ENCODE data around the gene MISP.
A peak's percentile ranks its signal among the peaks of the same experiment; 100 is the strongest.

The MISP gene

GRCh38 chr19:778910-779653, 28.2 kb downstream of the MISP start:
- peak; percentile 92 for DNase-seq

- no peak for DNase-seq
Observed at GRCh38 chr19:780935-781334, 30.0 kb downstream of the MISP start.

GRCh38 chr19:781800-782184, 30.9 kb downstream of the MISP start:
- DNase-seq: no peak

- DNase-seq: peak; percentile 74
Observed at GRCh38 chr19:782185-782877, 31.4 kb downstream of the MISP start.

GRCh38 chr19:782878-783668, 32.2 kb downstream of the MISP start:
- no peak for DNase-seq

- DNase-seq: no peak
Observed at GRCh38 chr19:784541-784940, 33.6 kb downstream of the MISP start.

- DNase-seq: no peak
Observed at GRCh38 chr19:787536-787935, 36.6 kb downstream of the MISP start.

- DNase-seq: no peak
Observed at GRCh38 chr19:788686-788982, 37.7 kb downstream of the MISP start.

- peak; percentile 27 for DNase-seq
Observed at GRCh38 chr19:788983-789700, 38.2 kb downstream of the MISP start.

- DNase-seq: no peak
Observed at GRCh38 chr19:789701-790060, 38.8 kb downstream of the MISP start.

- DNase-seq: no peak
Observed at GRCh38 chr19:791007-791566, 40.2 kb downstream of the MISP start.

GRCh38 chr19:791567-792305, 40.8 kb downstream of the MISP start:
- no peak for DNase-seq

GRCh38 chr19:792306-792885, 41.5 kb downstream of the MISP start:
- no peak for DNase-seq

GRCh38 chr19:793806-794205, 42.9 kb downstream of the MISP start:
- DNase-seq: no peak

GRCh38 chr19:795073-795611, 44.2 kb downstream of the MISP start:
- no peak for DNase-seq

- DNase-seq: no peak
Observed at GRCh38 chr19:795691-796581, 45.0 kb downstream of the MISP start.

- DNase-seq: peak; percentile 100
Observed at GRCh38 chr19:796692-797527, 46.0 kb downstream of the MISP start, which contains the start of gene PTBP1. PTBP1 (plus strand) TSS chr19:797452; CDS start chr19:797498, 46 bp downstream.

- DNase-seq: peak; percentile 93
Observed at GRCh38 chr19:797528-798414, 46.9 kb downstream of the MISP start.

All from fibroblast of skin of right quadriceps (primary cell).